WERI-Rb-1 (cell line): ENCODE measurements around the gene TMEM59.
"Not testable (repeated sequence)": the region's sequence is repeated elsewhere in the genome, so short reads cannot be mapped to it uniquely, and the experiment has no call there.

Source experiments
- DNase-seq: peaks from one replicate; pipeline ENCODE4 v3.0.0-alpha.2; 2020
- H3K27ac ChIP-seq: fragments of 250-450 bp; sonication (Bioruptor Pico); 2 replicates; pipeline ENCODE4 v1.5.1; 2020; ENCODE audit warnings: mild to moderate bottlenecking, moderate library complexity
- H3K27me3 ChIP-seq: fragments of 250-450 bp; sonication (Bioruptor Pico); 2 replicates; pipeline ENCODE4 v1.5.1; 2021; ENCODE audit warnings: mild to moderate bottlenecking, low read depth, moderate library complexity; ENCODE audit not compliant: insufficient read depth, severe bottlenecking
- H3K36me3 ChIP-seq: fragments of 250-450 bp; sonication (Bioruptor Pico); 2 replicates; pipeline ENCODE4 v1.5.1; 2020; ENCODE audit warnings: mild to moderate bottlenecking, moderate library complexity
- H3K4me3 ChIP-seq: 2 replicates; pipeline ENCODE4 v1.5.1; 2011; ENCODE audit warnings: low read depth, mild to moderate bottlenecking, control low read depth, low read length
- H3K9me3 ChIP-seq: fragments of 250-450 bp; sonication (Bioruptor Pico); 2 replicates; pipeline ENCODE4 v1.5.1; 2021; ENCODE audit warnings: mild to moderate bottlenecking, moderate library complexity; ENCODE audit not compliant: severe bottlenecking
- TF ChIP-seq, protein P1 (sequence below): IDR thresholded peaks from 2 replicates; pipeline ENCODE4 v1.5.1; 2011; ENCODE audit warnings: low read depth, mild to moderate bottlenecking, control low read depth, inconsistent platforms, low read length

TMEM59 gene

DNA sequence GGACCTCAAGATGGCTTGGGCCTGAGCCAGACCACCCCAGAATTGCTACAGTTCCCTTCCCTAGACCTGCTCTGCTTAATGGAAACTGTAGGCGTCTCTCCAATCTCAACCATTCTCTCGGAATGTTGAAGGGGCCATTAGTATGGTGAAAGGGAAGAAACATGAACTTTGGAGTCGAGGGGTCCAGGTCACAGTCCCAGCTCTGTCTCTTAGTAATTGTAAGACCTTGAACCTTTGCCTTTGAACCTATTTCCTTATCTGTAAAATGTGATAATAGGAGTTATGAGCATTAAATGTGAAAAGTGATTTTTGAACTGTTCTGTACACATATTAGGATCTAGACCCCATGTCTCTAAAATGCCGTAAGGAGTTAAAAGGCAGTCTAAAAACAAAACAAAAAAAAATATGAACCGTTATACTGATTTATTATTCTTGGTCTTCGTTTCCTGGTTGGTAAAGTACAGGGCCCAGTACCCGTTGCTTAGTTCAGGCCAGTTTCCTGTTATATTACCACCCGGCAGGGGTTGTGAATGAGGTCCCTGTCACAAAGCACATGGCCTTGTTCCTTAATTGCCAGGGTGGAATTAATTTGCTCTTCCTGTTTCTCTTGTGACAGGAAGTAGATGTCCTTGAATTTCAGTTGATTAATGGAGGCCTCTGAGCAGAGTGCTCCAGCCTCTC is 42.7 kb upstream of the TMEM59 start:
- no peak for DNase-seq

DNA sequence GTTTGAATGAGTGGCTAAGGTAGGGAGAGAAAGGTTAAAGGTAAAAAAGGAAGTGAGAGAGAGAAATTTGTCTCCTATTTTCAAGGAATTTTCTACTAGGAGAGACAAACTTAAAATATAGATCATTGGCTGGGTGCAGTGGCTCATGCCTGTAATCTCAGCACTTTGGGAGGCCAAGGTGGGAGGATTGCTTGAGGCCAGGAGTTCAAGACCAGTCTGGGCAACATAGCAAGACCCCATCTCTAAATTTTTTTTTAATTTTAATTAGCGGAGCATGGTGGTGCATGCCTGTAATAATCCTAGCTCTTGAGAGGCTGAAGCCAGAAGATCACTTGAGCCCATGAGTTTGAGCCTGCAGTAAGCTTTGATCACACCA is 41.7 kb upstream of the TMEM59 start:
- H3K9me3 ChIP-seq, H3K27ac ChIP-seq, H3K27me3 ChIP-seq: not testable (repeated sequence)

More for the DNA sequence above, 42.7 kb upstream of the TMEM59 start:
- no peak overlapping the region for H3K4me3 ChIP-seq
- H3K27ac ChIP-seq, result no peak overlapping the region
- no peaks in the 10 kb centered on the region; the same call in 1 of the 2 replicates for H3K36me3 ChIP-seq
- TF ChIP-seq, protein P1, sequence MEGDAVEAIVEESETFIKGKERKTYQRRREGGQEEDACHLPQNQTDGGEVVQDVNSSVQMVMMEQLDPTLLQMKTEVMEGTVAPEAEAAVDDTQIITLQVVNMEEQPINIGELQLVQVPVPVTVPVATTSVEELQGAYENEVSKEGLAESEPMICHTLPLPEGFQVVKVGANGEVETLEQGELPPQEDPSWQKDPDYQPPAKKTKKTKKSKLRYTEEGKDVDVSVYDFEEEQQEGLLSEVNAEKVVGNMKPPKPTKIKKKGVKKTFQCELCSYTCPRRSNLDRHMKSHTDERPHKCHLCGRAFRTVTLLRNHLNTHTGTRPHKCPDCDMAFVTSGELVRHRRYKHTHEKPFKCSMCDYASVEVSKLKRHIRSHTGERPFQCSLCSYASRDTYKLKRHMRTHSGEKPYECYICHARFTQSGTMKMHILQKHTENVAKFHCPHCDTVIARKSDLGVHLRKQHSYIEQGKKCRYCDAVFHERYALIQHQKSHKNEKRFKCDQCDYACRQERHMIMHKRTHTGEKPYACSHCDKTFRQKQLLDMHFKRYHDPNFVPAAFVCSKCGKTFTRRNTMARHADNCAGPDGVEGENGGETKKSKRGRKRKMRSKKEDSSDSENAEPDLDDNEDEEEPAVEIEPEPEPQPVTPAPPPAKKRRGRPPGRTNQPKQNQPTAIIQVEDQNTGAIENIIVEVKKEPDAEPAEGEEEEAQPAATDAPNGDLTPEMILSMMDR, result no peak
- no peaks in the 10 kb centered on the region for H3K9me3 ChIP-seq
- H3K27me3 ChIP-seq, result no peaks in the 10 kb centered on the region

DNA sequence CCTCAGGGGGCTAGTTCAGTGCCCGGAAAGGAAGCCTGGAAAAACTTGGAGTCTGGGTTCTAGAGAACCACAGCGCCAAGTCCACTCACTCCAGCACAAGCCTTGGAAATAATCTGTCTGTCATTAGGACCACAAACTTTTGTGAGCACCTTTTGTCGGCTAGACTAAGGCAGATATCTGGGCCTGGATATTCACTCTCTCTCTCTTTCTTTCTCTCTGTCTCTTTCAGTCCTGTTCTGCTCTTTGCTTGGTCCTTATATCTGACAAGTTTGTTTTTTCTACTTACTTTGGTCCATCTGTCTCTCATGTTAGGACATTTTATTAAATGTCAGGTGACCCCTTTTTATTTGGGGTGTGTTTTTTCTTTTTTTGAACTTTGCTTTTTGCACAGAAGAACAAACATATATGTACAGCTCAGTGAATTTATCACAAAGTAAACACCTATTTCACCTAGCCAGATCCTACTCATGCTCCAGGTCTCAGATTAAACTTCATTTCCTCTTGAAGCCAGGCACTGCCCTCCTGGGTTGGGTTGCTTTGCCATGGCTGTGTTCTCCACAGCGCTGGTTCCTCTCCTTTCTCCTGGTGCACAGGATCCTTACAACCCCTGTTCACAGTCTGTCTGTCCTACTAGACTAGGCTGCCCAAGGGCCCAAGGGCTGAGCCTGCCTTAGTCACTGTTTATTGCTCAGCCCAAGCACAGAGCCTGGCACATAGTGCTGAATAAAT is 41.2 kb upstream of the TMEM59 start:
- DNase-seq, result no peak
- H3K36me3 ChIP-seq, result no peaks in the 10 kb centered on the region; the same call in 1 of the 2 replicates
- H3K27me3 ChIP-seq, result no peaks in the 10 kb centered on the region
- no peaks in the 10 kb centered on the region for H3K9me3 ChIP-seq
- no peak overlapping the region for H3K27ac ChIP-seq
- no peak overlapping the region for H3K4me3 ChIP-seq
- TF ChIP-seq, protein P1, result no peak

More for the DNA sequence above, 41.7 kb upstream of the TMEM59 start:
- not testable (repeated sequence) for H3K36me3 ChIP-seq, DNase-seq, H3K4me3 ChIP-seq

DNA sequence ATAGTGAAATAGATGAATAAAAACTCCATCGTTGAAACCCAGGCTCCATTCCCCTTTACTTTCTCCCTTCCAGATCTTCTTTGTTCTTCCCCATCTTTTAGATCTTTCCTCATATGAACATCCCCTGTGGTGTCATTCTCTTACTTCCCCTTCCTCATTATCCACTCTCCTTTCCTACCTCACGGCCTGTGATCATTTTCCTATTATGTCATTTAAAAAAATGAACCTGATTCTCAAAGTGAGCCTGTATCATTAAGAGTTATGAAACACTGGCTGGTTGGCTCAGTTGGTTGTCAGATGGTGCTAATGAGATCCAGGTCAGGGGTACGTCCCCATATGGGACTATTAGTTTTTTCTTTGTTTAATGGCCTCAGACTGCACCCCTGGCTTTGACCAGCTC is 38.7 kb upstream of the TMEM59 start:
- Histone ChIP-seq H3K27ac (no peak overlapping the region), H3K36me3 (no peaks in the 10 kb centered on the region; the same call in 1 of the 2 replicates), H3K27me3 (no peaks in the 10 kb centered on the region), H3K4me3 (no peak overlapping the region), H3K9me3 (no peaks in the 10 kb centered on the region)
- no peak for DNase-seq
- TF ChIP-seq, protein P1, result no peak

DNA sequence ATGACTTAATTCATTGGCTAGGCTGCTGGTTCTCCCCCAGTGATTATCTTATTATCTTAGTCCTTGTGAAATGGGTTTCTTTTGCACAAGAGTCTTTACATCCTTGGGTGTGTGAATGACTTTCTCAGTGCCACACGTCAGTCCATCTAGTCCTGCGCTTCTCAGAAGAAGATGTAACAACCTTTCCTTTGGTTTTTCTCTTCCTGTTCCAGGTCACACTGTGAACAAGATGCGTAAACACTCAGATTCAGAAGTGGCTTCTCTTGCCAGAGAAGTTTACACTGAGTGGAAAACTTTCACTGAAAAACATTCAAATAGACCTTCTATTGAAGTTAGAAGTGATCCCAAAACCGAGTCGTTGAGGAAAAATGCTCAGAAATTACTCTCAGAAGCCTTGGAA is 35.4 kb upstream of the TMEM59 start:
- no peak for DNase-seq
- Histone ChIP-seq H3K9me3 (no peaks in the 10 kb centered on the region), H3K27me3 (no peaks in the 10 kb centered on the region), H3K36me3 (no peaks in the 10 kb centered on the region), H3K27ac (no peak overlapping the region), H3K4me3 (no peak overlapping the region)
- TF ChIP-seq, protein P1, result no peak

DNA sequence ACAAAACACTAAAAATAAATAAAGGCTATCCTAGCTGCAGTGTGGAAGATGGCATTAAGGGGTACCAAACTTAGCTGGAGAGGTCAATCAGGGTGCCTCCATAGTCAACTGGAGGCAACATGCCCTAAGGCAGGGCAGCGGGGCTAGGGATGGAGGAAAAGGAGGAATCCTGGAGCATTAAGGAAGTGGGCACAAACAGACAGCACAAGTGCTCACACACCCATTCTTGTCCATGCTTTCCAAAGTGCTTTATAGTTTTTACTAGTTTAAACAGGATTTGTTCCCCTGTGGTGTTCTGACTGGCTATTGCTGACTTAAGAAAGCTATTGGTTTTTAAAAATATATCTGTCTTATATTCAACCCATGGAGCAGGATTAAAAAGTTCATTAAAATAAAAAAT is 33.8 kb upstream of the TMEM59 start:
- TF ChIP-seq, protein P1, result no peak

More for the DNA sequence above, 33.8 kb upstream of the TMEM59 start:
- H3K4me3 ChIP-seq, result no peak overlapping the region
- no peak overlapping the region for H3K27ac ChIP-seq
- no peaks in the 10 kb centered on the region for H3K27me3 ChIP-seq
- no peaks in the 10 kb centered on the region for H3K9me3 ChIP-seq
- DNase-seq, result no peak
- H3K36me3 ChIP-seq, result no peaks in the 10 kb centered on the region
